HUES48 (cell line): ENCODE measurements around the gene GADD45B.
A peak's percentile ranks its signal among the peaks of the same experiment; 100 is the strongest.
"Not testable (repeated sequence)": the region's sequence is repeated elsewhere in the genome, so short reads cannot be mapped to it uniquely, and the experiment has no call there.

Experiments
- H3K27ac ChIP-seq: one replicate; pipeline ENCODE4 v1.7.0; 2013; ENCODE audit warnings: low read depth, low read length, inconsistent platforms
- H3K27me3 ChIP-seq: 2 replicates; pipeline ENCODE4 v1.6.1; 2013; ENCODE audit warnings: mild to moderate bottlenecking, low read length; ENCODE audit not compliant: control insufficient read depth, insufficient read depth
- H3K36me3 ChIP-seq: 2 replicates; pipeline ENCODE4 v1.6.1; 2013; ENCODE audit warnings: low read length; ENCODE audit not compliant: control insufficient read depth, insufficient read depth
- H3K4me1 ChIP-seq: 2 replicates; pipeline ENCODE4 v1.6.1; 2013; ENCODE audit warnings: mild to moderate bottlenecking, low read length; ENCODE audit not compliant: control insufficient read depth, insufficient read depth
- H3K4me3 ChIP-seq: 2 replicates; pipeline ENCODE4 v1.5.1; 2013; ENCODE audit warnings: mild to moderate bottlenecking, low read depth, low read length
- H3K9ac ChIP-seq: 2 replicates; pipeline ENCODE4 v1.6.1; 2013; ENCODE audit warnings: mild to moderate bottlenecking, low read depth, low read length, moderate library complexity
- H3K9me3 ChIP-seq: 2 replicates; pipeline ENCODE4 v1.6.1; 2013; ENCODE audit warnings: low read length; ENCODE audit not compliant: control insufficient read depth, insufficient read depth

The GADD45B gene

GRCh38 chr19:2509096-2509495 lies 33.2 kb downstream of the GADD45B start:
- Histone ChIP-seq H3K27me3 (no peaks in the 10 kb centered on the region), H3K4me1 (0 out of 2 replicates have a peak, but pooled peaks cover 3% of the 10 kb centered on the region), H3K4me3 (no peak overlapping the region), H3K9me3 (no peaks in the 10 kb centered on the region), H3K27ac (no peak overlapping the region), H3K9ac (no peak overlapping the region), H3K36me3 (no peaks in the 10 kb centered on the region)

DNA sequence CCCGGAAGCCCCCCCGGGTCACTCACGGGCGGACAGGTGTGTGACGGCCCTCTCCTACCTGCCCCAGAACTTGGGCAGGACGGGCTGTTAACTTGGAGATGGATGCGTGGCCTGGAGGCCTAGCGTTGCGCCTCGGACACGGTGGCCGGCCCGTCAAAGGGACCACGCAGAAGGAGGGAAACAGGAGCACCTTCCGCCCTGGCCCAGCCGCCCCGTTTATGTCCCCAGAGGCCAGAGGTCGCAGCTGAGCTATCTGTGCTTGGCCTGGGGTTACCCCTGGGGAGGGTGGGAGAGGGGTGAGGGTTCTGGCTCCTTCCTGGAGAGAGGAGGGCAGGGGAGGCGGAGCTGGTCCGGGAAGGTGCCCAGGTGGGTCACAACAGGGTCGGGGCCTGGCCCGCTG lies 35.6 kb downstream of the GADD45B start:
- H3K27me3 ChIP-seq: no peaks in the 10 kb centered on the region
- 0 out of 2 replicates have a peak, but pooled peaks cover 3% of the 10 kb centered on the region for H3K4me1 ChIP-seq
- H3K4me3 ChIP-seq: no peak overlapping the region
- H3K27ac ChIP-seq: no peak overlapping the region
- no peak overlapping the region for H3K9ac ChIP-seq
- no peaks in the 10 kb centered on the region for H3K9me3 ChIP-seq
- H3K36me3 ChIP-seq: no peaks in the 10 kb centered on the region

DNA sequence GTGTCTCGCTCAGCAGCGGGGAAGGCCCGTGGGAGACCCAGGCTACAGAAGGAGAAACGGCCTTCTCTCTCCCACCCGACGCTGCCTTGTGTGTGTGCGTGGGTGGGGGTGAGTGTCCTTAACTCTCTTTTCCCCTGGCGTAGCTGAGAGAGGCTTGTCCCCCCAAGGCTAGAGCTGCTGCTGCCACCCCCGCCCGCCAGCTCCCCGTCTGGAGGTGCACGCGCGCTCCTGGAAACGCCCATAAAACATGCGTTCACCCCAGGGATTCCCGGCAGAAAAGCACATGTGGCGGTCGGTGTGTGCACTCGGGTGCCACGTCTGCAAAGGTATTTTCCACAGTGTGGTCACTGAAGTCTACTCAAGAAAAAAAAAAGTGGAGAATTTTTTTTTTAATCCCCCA lies 36.1 kb downstream of the GADD45B start:
- Histone ChIP-seq H3K4me3 (no peak overlapping the region), H3K27ac (no peak overlapping the region), H3K36me3 (no peaks in the 10 kb centered on the region), H3K27me3 (no peaks in the 10 kb centered on the region), H3K4me1 (0 out of 2 replicates have a peak, but pooled peaks cover 3% of the 10 kb centered on the region), H3K9ac (no peak overlapping the region), H3K9me3 (no peaks in the 10 kb centered on the region)

DNA sequence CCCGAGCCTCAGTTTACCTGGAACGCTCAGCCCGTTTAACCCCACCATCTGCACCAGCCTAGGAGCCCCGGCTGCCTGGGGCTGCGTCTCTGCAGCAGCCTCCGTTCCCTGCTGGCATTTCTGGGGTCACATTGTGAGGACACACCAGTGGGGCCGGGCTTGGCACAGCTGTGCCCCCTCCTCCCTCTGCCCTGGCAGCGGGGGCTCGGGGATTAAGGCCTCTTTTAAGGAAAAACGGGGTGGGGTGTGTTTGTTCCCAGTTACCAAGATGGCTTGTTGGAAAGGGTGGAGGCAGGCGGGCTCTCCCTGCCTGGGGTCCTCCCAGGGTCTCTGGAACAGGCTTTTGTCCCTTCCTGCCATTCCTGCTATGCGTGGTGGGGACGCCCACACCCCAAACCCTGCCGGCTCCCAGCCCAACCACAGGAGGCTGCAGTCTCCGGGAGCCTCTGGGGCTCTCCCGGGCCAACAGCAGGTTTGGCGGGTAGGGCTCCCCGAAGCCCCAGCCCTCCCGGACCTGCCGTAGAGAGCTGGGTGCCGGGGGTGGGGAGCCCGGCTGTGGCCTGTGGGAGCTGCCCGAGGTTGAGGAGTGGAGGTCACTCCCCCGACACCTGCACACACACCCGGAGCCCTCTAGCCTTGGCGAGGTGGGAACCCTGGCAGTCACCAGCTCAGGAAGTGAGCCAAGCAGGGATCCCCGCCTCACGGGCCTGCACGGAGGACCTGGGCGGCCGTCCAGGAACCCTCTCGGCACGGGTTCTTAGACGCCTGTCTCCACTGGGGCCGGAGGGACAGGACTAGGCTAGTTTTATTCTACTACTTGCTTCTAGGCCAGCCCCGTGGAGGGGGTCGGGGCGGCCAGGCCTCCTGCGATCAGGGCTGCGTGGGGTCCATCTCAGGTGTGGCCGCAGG lies 36.9 kb downstream of the GADD45B start:
- H3K4me1 ChIP-seq: no peaks in the 10 kb centered on the region
- H3K9me3 ChIP-seq: no peaks in the 10 kb centered on the region
- H3K36me3 ChIP-seq: no peaks in the 10 kb centered on the region
- H3K9ac ChIP-seq: no peak overlapping the region
- no peak overlapping the region for H3K4me3 ChIP-seq
- H3K27ac ChIP-seq: no peak overlapping the region
- H3K27me3 ChIP-seq: no peaks in the 10 kb centered on the region

DNA sequence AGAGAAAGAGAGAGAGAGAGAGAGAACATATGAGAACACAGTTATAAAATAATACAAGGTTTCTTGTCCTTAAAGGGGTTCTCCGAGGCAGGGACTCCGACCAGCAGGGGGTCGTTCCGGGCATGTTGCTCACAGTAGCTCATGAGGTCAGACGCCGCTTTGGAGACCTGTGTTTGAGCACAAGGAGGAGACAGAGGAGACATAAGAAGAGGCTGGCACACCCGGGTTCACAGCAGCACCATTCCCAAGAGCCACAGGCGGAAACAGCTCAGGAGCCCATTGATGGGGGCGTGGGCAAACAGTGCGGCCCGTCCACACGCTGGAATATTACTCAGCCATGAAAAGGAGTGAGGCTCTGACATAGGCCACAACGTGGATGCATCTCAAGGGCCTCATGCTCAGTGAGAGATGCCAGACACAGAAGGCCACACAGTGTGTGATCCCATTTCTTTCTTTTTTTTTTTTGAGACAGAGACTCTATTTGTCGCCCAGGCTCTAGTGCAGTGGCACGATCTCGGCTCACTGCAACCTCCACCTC lies 39.1 kb downstream of the GADD45B start:
- H3K36me3 ChIP-seq: no peaks in the 10 kb centered on the region

GRCh38 chr19:2516727-2517126 lies 40.8 kb downstream of the GADD45B start:
- Histone ChIP-seq H3K27ac (no peak overlapping the region), H3K36me3 (no peaks in the 10 kb centered on the region), H3K4me1 (no peaks in the 10 kb centered on the region), H3K4me3 (no peak overlapping the region), H3K9me3 (no peaks in the 10 kb centered on the region), H3K9ac (no peak overlapping the region), H3K27me3 (no peaks in the 10 kb centered on the region)

More for the DNA sequence above, 39.1 kb downstream of the GADD45B start:
- Histone ChIP-seq H3K27ac (no peak overlapping the region), H3K4me1 (no peaks in the 10 kb centered on the region), H3K4me3 (no peak overlapping the region), H3K27me3 (no peaks in the 10 kb centered on the region), H3K9me3 (no peaks in the 10 kb centered on the region), H3K9ac (no peak overlapping the region)

- no peak overlapping the region for H3K9ac ChIP-seq
- H3K36me3 ChIP-seq: no peaks in the 10 kb centered on the region
- H3K4me1 ChIP-seq: no peaks in the 10 kb centered on the region
- H3K27me3 ChIP-seq: no peaks in the 10 kb centered on the region
- no peak overlapping the region for H3K4me3 ChIP-seq
- H3K9me3 ChIP-seq: no peaks in the 10 kb centered on the region
- H3K27ac ChIP-seq: peak overlapping the region; percentile 45
Observed at GRCh38 chr19:2517881-2518601, 42.1 kb downstream of the GADD45B start.

DNA sequence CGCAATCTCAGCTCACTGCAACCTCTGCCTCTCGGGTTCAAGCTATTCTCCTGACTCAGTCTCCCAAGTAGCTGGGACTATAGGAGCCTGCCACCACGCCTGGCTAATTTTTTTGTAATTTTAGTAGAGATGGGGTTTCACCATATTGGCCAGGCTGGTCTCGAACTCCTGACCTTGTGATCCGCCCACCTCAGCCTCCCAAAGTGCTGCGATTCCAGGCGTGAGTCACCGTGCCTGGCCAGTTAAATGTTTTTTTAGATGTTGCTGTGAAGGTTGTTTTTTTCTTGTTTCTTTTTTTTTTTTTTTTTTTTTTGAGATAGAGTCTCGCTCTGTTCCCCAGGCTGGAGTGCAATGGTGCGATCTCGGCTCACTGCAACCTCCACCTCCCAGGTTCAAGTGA lies 42.9 kb downstream of the GADD45B start:
- not testable (repeated sequence) for H3K9ac ChIP-seq, H3K4me1 ChIP-seq, H3K36me3 ChIP-seq, H3K9me3 ChIP-seq, H3K4me3 ChIP-seq, H3K27ac ChIP-seq, H3K27me3 ChIP-seq

DNA sequence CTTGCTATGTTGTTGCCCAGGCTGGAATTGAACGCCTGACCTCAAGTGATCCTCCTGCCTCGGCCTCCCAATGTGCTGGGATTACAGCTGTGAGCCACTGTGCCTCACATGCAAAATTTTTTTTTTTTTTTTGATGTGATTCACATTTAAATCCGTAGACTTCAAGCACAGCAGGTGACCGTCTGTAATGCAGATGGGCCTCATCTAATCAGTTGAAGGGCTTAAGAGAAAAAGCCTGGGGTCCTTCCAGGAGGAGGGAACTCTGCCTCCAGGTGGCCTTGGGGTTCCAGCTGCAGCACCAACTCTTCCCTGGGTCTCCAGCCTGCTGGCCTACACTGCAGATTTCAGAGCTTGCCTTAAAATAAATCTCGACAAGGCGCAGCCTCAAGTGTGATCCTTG lies 43.6 kb downstream of the GADD45B start:
- H3K9ac ChIP-seq: no peak overlapping the region
- H3K36me3 ChIP-seq: no peaks in the 10 kb centered on the region
- H3K4me1 ChIP-seq: no peaks in the 10 kb centered on the region
- H3K27ac ChIP-seq: no peak overlapping the region
- H3K4me3 ChIP-seq: no peak overlapping the region
- no peaks in the 10 kb centered on the region for H3K27me3 ChIP-seq
- H3K9me3 ChIP-seq: no peaks in the 10 kb centered on the region

DNA sequence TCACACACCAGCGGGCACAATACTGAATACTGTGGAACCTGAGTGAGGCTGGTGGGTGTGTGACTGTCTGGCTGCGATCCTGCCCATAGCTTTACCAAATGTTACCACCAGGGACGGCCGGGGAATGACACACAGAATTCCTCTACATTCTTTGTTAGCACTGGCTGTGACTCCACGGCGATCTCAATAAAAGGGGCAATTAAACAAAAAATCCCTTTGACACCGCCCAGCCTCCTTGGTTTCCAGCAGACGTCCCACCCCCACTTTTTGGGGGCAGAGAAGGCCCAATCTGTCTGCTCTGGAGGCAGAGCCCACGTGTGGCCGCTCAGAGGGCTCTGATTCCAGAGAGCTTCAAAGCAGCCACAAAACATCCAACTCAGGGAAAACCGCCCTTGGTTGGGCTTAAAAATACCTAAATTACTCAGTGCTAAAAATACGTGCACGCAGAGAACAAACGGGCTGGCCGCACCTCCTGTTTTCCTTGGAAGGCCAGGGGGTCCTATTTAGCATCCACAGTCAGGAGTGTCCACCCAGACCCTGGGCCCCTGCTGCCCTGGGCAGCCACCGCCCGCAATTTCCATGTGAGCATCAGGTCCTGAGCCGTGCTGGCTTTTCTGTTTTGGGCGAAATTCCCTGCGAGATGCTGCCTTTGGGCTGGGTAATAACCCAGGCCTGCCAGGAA lies 47.8 kb downstream of the GADD45B start:
- H3K9me3 ChIP-seq: no peaks in the 10 kb centered on the region
- no peak overlapping the region for H3K4me3 ChIP-seq
- no peak overlapping the region for H3K27ac ChIP-seq
- H3K36me3 ChIP-seq: no peaks in the 10 kb centered on the region
- no peak overlapping the region for H3K9ac ChIP-seq
- H3K27me3 ChIP-seq: no peaks in the 10 kb centered on the region
- peaks cover 3% of the 10 kb centered on the region; the same call in 1 of the 2 replicates for H3K4me1 ChIP-seq
